ENCODE measurements around the gene PLA2G6. TPM values are rescaled to one million over a fixed set of nuclear protein-coding genes. Genes with fewer than 3 reads are reported as not detected.

Gene PLA2G6
- total RNA-seq, 1 donor from 2014 or later: 16.3 TPM

GRCh38 chr22:38221407-38221806, 39.8 kb upstream of the PLA2G6 start:
- no peak for DNase-seq (ENCODE audit: low spot score)
- no peaks in the 10 kb centered on the region for H3K27me3 Mint-ChIP-seq (ENCODE audit: low read depth)
- H3K9me3 Mint-ChIP-seq (ENCODE audit: low read depth): no peaks in the 10 kb centered on the region
- peaks cover 17% of the 10 kb centered on the region for H3K36me3 Mint-ChIP-seq (ENCODE audit: low read depth)
- peak overlapping the region; percentile 45 for H3K27ac Mint-ChIP-seq (ENCODE audit: unreplicated experiment)
- H3K4me1 Mint-ChIP-seq (ENCODE audit: low read depth): peaks cover 48% of the 10 kb centered on the region
- no peak overlapping the region for H3K4me3 Mint-ChIP-seq (ENCODE audit: unreplicated experiment)
- TF ChIP-seq, protein P1, sequence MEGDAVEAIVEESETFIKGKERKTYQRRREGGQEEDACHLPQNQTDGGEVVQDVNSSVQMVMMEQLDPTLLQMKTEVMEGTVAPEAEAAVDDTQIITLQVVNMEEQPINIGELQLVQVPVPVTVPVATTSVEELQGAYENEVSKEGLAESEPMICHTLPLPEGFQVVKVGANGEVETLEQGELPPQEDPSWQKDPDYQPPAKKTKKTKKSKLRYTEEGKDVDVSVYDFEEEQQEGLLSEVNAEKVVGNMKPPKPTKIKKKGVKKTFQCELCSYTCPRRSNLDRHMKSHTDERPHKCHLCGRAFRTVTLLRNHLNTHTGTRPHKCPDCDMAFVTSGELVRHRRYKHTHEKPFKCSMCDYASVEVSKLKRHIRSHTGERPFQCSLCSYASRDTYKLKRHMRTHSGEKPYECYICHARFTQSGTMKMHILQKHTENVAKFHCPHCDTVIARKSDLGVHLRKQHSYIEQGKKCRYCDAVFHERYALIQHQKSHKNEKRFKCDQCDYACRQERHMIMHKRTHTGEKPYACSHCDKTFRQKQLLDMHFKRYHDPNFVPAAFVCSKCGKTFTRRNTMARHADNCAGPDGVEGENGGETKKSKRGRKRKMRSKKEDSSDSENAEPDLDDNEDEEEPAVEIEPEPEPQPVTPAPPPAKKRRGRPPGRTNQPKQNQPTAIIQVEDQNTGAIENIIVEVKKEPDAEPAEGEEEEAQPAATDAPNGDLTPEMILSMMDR (IDR thresholded peaks at IDR 0.05): no peak

- DNase-seq (ENCODE audit: low spot score): no peak
- no peaks in the 10 kb centered on the region for H3K9me3 Mint-ChIP-seq (ENCODE audit: low read depth)
- no peaks in the 10 kb centered on the region for H3K27me3 Mint-ChIP-seq (ENCODE audit: low read depth)
- H3K4me1 Mint-ChIP-seq (ENCODE audit: low read depth): peaks cover 49% of the 10 kb centered on the region
- TF ChIP-seq, protein P1 (IDR thresholded peaks at IDR 0.05): no peak
- H3K4me3 Mint-ChIP-seq (ENCODE audit: unreplicated experiment): no peak overlapping the region
- peak overlapping the region; percentile 93 for H3K27ac Mint-ChIP-seq (ENCODE audit: unreplicated experiment)
- H3K36me3 Mint-ChIP-seq (ENCODE audit: low read depth): peaks cover 17% of the 10 kb centered on the region
Observed at GRCh38 chr22:38220653-38221386, 39.2 kb upstream of the PLA2G6 start.

DNA sequence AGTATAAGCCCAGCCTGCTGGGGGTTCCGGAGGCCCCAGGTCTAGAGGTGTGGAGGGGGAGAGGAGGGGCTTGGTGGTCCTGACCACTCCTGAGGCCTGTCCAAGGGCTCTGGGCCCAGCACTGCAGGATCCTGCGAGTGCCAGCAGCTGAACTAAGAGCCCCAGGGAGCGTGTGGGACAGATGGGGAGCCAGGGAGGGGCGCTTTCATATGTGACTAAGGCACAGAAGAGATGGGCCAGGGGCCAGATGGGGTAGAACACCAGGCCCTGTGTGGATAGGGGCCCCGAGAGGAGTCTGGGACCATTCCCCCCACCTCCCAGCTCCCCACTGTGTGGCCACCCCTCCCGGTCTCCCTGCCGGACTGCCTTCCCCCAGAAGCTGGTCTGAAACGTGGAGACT, 38.5 kb upstream of the PLA2G6 start:
- Mint-ChIP-seq H3K36me3 (ENCODE audit: low read depth) (peaks cover 17% of the 10 kb centered on the region), H3K27ac (ENCODE audit: unreplicated experiment) (peak overlapping the region; percentile 93), H3K9me3 (ENCODE audit: low read depth) (no peaks in the 10 kb centered on the region), H3K4me1 (ENCODE audit: low read depth) (peaks cover 53% of the 10 kb centered on the region), H3K4me3 (ENCODE audit: unreplicated experiment) (no peak overlapping the region), H3K27me3 (ENCODE audit: low read depth) (no peaks in the 10 kb centered on the region)
- DNase-seq (ENCODE audit: low spot score): no peak
- TF ChIP-seq, protein P1 (IDR thresholded peaks at IDR 0.05): no peak

GRCh38 chr22:38219632-38220031, 38.0 kb upstream of the PLA2G6 start:
- Mint-ChIP-seq H3K36me3 (ENCODE audit: low read depth) (peaks cover 17% of the 10 kb centered on the region), H3K27me3 (ENCODE audit: low read depth) (no peaks in the 10 kb centered on the region), H3K4me3 (ENCODE audit: unreplicated experiment) (no peak overlapping the region), H3K9me3 (ENCODE audit: low read depth) (no peaks in the 10 kb centered on the region), H3K4me1 (ENCODE audit: low read depth) (peaks cover 57% of the 10 kb centered on the region), H3K27ac (ENCODE audit: unreplicated experiment) (peak overlapping the region; percentile 93)
- TF ChIP-seq, protein P1 (IDR thresholded peaks at IDR 0.05): no peak
- DNase-seq (ENCODE audit: low spot score): no peak

- Mint-ChIP-seq H3K4me1 (ENCODE audit: low read depth) (peaks cover 57% of the 10 kb centered on the region), H3K4me3 (ENCODE audit: unreplicated experiment) (no peak overlapping the region), H3K27me3 (ENCODE audit: low read depth) (no peaks in the 10 kb centered on the region), H3K27ac (ENCODE audit: unreplicated experiment) (peak overlapping the region; percentile 93), H3K36me3 (ENCODE audit: low read depth) (peaks cover 17% of the 10 kb centered on the region), H3K9me3 (ENCODE audit: low read depth) (no peaks in the 10 kb centered on the region)
- DNase-seq (ENCODE audit: low spot score): no peak
- TF ChIP-seq, protein P1 (IDR thresholded peaks at IDR 0.05): no peak
Observed at GRCh38 chr22:38218661-38219622, 37.3 kb upstream of the PLA2G6 start.

Measured in chondrocyte (in vitro differentiated cells).